ENCODE results near the gene CCDC92B. TPM values are rescaled to one million over a fixed set of nuclear protein-coding genes. Genes with fewer than 3 reads are reported as not detected.
A peak's percentile ranks its signal among the peaks of the same experiment; 100 is the strongest.

CCDC92B gene
- total RNA-seq, 1 donor = not detected

- no peak for TF ChIP-seq CTCF (IDR thresholded peaks at IDR 0.05; ENCODE audit: insufficient read depth, low read length)
- no peak overlapping the region for H3K4me3 ChIP-seq (ENCODE audit: low read depth, low read length)
- DNase-seq (ENCODE audit: low read depth) = no peak
Observed at GRCh38 chr17:2755891-2756724, 6.7 kb upstream of the CCDC92B start.

GRCh38 chr17:2751491-2751890 is 2.0 kb upstream of the CCDC92B start:
- TF ChIP-seq CTCF (IDR thresholded peaks at IDR 0.05; ENCODE audit: insufficient read depth, low read length) = no peak
- no peak for DNase-seq (ENCODE audit: low read depth)
- H3K4me3 ChIP-seq (ENCODE audit: low read depth, low read length) = no peak overlapping the region

DNA sequence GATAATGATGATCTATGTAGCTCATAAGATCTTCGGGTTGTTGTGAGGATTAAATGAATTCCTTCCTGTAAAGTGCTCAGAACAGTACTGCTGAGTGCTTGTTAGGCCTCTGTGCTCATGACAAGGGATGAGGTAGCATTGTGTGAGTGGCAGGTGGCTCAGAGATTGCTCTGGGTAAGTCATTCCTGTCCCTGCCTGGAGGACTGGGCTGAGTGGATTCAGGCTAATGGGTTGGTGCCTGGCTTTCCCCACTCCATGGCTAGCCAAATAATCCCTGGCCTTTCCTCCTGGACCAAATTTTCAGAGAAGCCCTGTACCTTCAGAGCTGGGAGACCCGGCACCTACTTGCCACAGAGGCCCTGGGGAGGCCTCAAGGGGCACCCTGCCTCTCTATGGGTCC is 1.3 kb upstream of the CCDC92B start:
- no peak for DNase-seq (ENCODE audit: low read depth)
- TF ChIP-seq CTCF (IDR thresholded peaks at IDR 0.05; ENCODE audit: insufficient read depth, low read length) = no peak
- no peak overlapping the region for H3K4me3 ChIP-seq (ENCODE audit: low read depth, low read length)

DNA sequence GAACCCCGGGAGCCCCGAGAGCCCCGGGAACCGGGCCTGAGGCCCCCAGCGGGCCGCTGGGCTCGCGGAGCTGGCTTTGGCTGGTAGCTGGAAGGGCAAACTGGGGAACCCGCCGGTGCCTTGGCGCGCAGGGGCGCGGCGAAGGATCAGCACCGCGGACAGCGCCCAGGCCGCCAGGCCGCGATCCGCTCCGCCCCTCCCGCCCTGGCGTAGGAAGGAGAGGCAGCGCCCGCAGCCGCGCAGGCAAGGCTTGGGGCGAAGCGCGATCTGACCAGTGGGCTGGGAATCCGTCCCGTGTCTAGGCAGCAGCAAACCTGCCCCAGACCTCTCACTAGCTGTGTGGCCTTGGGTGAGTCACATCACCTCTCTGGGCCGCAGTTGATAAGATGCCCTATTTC is 331 bp upstream of the CCDC92B start:
- DNase-seq (ENCODE audit: low read depth) = peak; percentile 65
- no peak overlapping the region for H3K4me3 ChIP-seq (ENCODE audit: low read depth, low read length)
- TF ChIP-seq CTCF (IDR thresholded peaks at IDR 0.05; ENCODE audit: insufficient read depth, low read length) = no peak

GRCh38 chr17:2745317-2746037 is 4.0 kb downstream of the CCDC92B start:
- no peak for TF ChIP-seq CTCF (IDR thresholded peaks at IDR 0.05; ENCODE audit: insufficient read depth, low read length)
- no peak for DNase-seq (ENCODE audit: low read depth)
- H3K4me3 ChIP-seq (ENCODE audit: low read depth, low read length) = no peak overlapping the region

GRCh38 chr17:2737693-2738092 is 11.8 kb downstream of the CCDC92B start:
- H3K4me3 ChIP-seq (ENCODE audit: low read depth, low read length) = no peak overlapping the region
- DNase-seq (ENCODE audit: low read depth) = no peak
- no peak for TF ChIP-seq CTCF (IDR thresholded peaks at IDR 0.05; ENCODE audit: insufficient read depth, low read length)
